ENCODE data around the gene GALNT11.

The GALNT11 gene

GRCh38 chr7:152105205-152105604 is 79.7 kb downstream of the GALNT11 start:
- TF ChIP-seq FOXP2 (optimal IDR thresholded peaks at IDR 0.05; ENCODE audit: borderline replicate concordance, extremely low read depth, extremely low read length, insufficient read depth) (no peak), POLR2AphosphoS5 (IDR thresholded peaks at IDR 0.05; ENCODE audit: low read depth, low read length) (no peak), TAF1 (IDR thresholded peaks at IDR 0.05; ENCODE audit: borderline replicate concordance, insufficient read depth, low read length) (no peak), REST (IDR thresholded peaks at IDR 0.05; ENCODE audit: insufficient read depth in 1 of 2, low read depth in 2 of 2, low read length in 2 of 2) (no peak), SIN3A (IDR thresholded peaks at IDR 0.05; ENCODE audit: borderline replicate concordance, insufficient read depth, low read length) (no peak)

DNA sequence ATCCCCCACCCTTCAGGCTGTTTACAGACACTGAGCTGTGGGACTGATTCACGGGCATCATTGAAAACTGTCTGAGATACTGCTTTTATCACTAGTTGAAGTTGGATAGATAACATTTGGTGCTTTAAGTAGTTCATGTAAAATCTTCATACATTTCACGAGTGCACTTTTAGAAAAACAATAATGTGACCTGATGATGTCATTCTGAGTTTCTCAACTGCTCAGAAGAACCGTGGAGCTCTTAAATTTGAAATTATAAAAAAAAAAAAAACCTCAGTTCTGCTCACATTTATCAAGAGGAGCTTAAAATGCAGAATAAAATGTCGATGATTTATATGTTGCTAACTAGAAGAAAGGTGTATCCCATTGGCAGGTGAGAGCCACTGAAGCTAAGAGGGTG is 81.5 kb downstream of the GALNT11 start:
- TF ChIP-seq FOXP2 (optimal IDR thresholded peaks at IDR 0.05; ENCODE audit: borderline replicate concordance, extremely low read depth, extremely low read length, insufficient read depth) (no peak), SIN3A (IDR thresholded peaks at IDR 0.05; ENCODE audit: borderline replicate concordance, insufficient read depth, low read length) (no peak), POLR2AphosphoS5 (IDR thresholded peaks at IDR 0.05; ENCODE audit: low read depth, low read length) (no peak)

- TF ChIP-seq POLR2AphosphoS5 (IDR thresholded peaks at IDR 0.05; ENCODE audit: low read depth, low read length) = no peak
- TF ChIP-seq TAF1 (IDR thresholded peaks at IDR 0.05; ENCODE audit: borderline replicate concordance, insufficient read depth, low read length) = no peak
- no peak for TF ChIP-seq REST (IDR thresholded peaks at IDR 0.05; ENCODE audit: insufficient read depth in 1 of 2, low read depth in 2 of 2, low read length in 2 of 2)
- no peak for TF ChIP-seq FOXP2 (optimal IDR thresholded peaks at IDR 0.05; ENCODE audit: borderline replicate concordance, extremely low read depth, extremely low read length, insufficient read depth)
- TF ChIP-seq SIN3A (IDR thresholded peaks at IDR 0.05; ENCODE audit: borderline replicate concordance, insufficient read depth, low read length) = no peak
Observed at GRCh38 chr7:152107945-152108344, 82.5 kb downstream of the GALNT11 start.

GRCh38 chr7:152108359-152108758 is 82.9 kb downstream of the GALNT11 start:
- no peak for TF ChIP-seq REST (IDR thresholded peaks at IDR 0.05; ENCODE audit: insufficient read depth in 1 of 2, low read depth in 2 of 2, low read length in 2 of 2)
- TF ChIP-seq FOXP2 (optimal IDR thresholded peaks at IDR 0.05; ENCODE audit: borderline replicate concordance, extremely low read depth, extremely low read length, insufficient read depth) = no peak
- TF ChIP-seq POLR2AphosphoS5 (IDR thresholded peaks at IDR 0.05; ENCODE audit: low read depth, low read length) = no peak
- no peak for TF ChIP-seq SIN3A (IDR thresholded peaks at IDR 0.05; ENCODE audit: borderline replicate concordance, insufficient read depth, low read length)
- TF ChIP-seq TAF1 (IDR thresholded peaks at IDR 0.05; ENCODE audit: borderline replicate concordance, insufficient read depth, low read length) = no peak

GRCh38 chr7:152112829-152113228 is 87.4 kb downstream of the GALNT11 start:
- no peak for TF ChIP-seq SIN3A (IDR thresholded peaks at IDR 0.05; ENCODE audit: borderline replicate concordance, insufficient read depth, low read length)
- no peak for TF ChIP-seq REST (IDR thresholded peaks at IDR 0.05; ENCODE audit: insufficient read depth in 1 of 2, low read depth in 2 of 2, low read length in 2 of 2)
- no peak for TF ChIP-seq FOXP2 (optimal IDR thresholded peaks at IDR 0.05; ENCODE audit: borderline replicate concordance, extremely low read depth, extremely low read length, insufficient read depth)
- TF ChIP-seq TAF1 (IDR thresholded peaks at IDR 0.05; ENCODE audit: borderline replicate concordance, insufficient read depth, low read length) = no peak
- no peak for TF ChIP-seq POLR2AphosphoS5 (IDR thresholded peaks at IDR 0.05; ENCODE audit: low read depth, low read length)

All from PFSK-1 (cell line).